DND-41 (cell line): Measurements from ENCODE around the gene NDUFA8.

Experiments used
- ATAC-seq: fragments of 200-7000 bp; cut with Tn5 transposase; 3 replicates; pipeline ENCODE4 v1.9.1; 2021; ENCODE audit warnings: low read depth; ENCODE audit not compliant: insufficient read depth
- DNase-seq: peaks from one replicate; pipeline ENCODE4 v3.0.0-alpha.2; 2020
- H2AFZ ChIP-seq: 2 replicates; pipeline ENCODE4 v1.6.0; 2012; ENCODE audit warnings: low read depth, low read length
- H3K27ac ChIP-seq: 2 replicates; pipeline ENCODE4 v1.5.1; 2012; ENCODE audit warnings: low read length, inconsistent platforms
- H3K27me3 ChIP-seq: fragments of 200-600 bp; sonication (generic); 2 replicates; pipeline ENCODE4 v1.6.0; 2012; ENCODE audit warnings: low read length, mild to moderate bottlenecking, inconsistent platforms; ENCODE audit not compliant: insufficient read depth, poor library complexity
- H3K36me3 ChIP-seq: 2 replicates; pipeline ENCODE4 v1.5.1; 2012; ENCODE audit warnings: low read length, inconsistent platforms; ENCODE audit not compliant: insufficient read depth
- H3K4me1 ChIP-seq: 2 replicates; pipeline ENCODE4 v1.5.1; 2012; ENCODE audit warnings: mild to moderate bottlenecking, low read length; ENCODE audit not compliant: insufficient read depth
- H3K4me2 ChIP-seq: 2 replicates; pipeline ENCODE4 v1.6.0; 2012; ENCODE audit warnings: mild to moderate bottlenecking, moderate library complexity, low read length, inconsistent platforms; ENCODE audit not compliant: insufficient read depth
- H3K4me3 ChIP-seq, 2 experiments: fragments of 200-600 bp in 1 of 2; shearing (Covaris generic) in 1 of 2; 2 replicates each; pipeline ENCODE4 v1.5.1; 2012 to 2016; ENCODE audit warnings: inconsistent platforms in 2 of 2, low read length in 2 of 2, mild to moderate bottlenecking in 2 of 2, low read depth in 1 of 2, moderate library complexity in 1 of 2
- H3K79me2 ChIP-seq: 2 replicates; pipeline ENCODE4 v1.6.0; 2012; ENCODE audit warnings: low read length, inconsistent platforms; ENCODE audit not compliant: insufficient read depth
- H3K9ac ChIP-seq: 2 replicates; pipeline ENCODE4 v1.6.0; 2012; ENCODE audit warnings: low read depth, mild to moderate bottlenecking, inconsistent platforms, low read length, moderate library complexity
- H3K9me3 ChIP-seq: 2 replicates; pipeline ENCODE4 v1.5.1; 2012; ENCODE audit warnings: low read length, moderate library complexity, mild to moderate bottlenecking, inconsistent platforms; ENCODE audit not compliant: insufficient read depth, severe bottlenecking
- H4K20me1 ChIP-seq: 2 replicates; pipeline ENCODE4 v1.6.0; 2012; ENCODE audit warnings: low read length; ENCODE audit not compliant: insufficient read depth
- CTCF ChIP-seq: IDR thresholded peaks from 2 replicates; pipeline ENCODE4 v1.5.1; 2012; ENCODE audit warnings: borderline replicate concordance, low read length, moderate library complexity, mild to moderate bottlenecking; ENCODE audit not compliant: poor library complexity, severe bottlenecking; ENCODE audit errors: extremely low read depth
- EZH2 ChIP-seq: IDR thresholded peaks from 3 replicates; pipeline ENCODE4 v1.6.1; 2012; ENCODE audit warnings: borderline replicate concordance, low read depth, mild to moderate bottlenecking, moderate library complexity, low read length, inconsistent platforms; ENCODE audit not compliant: severe bottlenecking

The NDUFA8 gene

GRCh38 chr9:122172131-122172530 is 12.6 kb upstream of the NDUFA8 start:
- H3K4me1 ChIP-seq: no peaks in the 10 kb centered on the region
- H3K4me2 ChIP-seq: no peak overlapping the region
- no peak for ATAC-seq
- H3K27ac ChIP-seq: no peak overlapping the region
- no peaks in the 10 kb centered on the region for H4K20me1 ChIP-seq
- no peak overlapping the region for H2AFZ ChIP-seq
- no peaks in the 10 kb centered on the region for H3K36me3 ChIP-seq
- no peak for DNase-seq
- H3K79me2 ChIP-seq: no peaks in the 10 kb centered on the region
- no peak overlapping the region for H3K4me3 ChIP-seq
- H3K27me3 ChIP-seq: peaks cover 24% of the 10 kb centered on the region
- no peaks in the 10 kb centered on the region for H3K9me3 ChIP-seq
- TF ChIP-seq CTCF: no peak
- TF ChIP-seq EZH2: no peak
- H3K9ac ChIP-seq: no peak overlapping the region

GRCh38 chr9:122168356-122168755 is 8.8 kb upstream of the NDUFA8 start:
- no peaks in the 10 kb centered on the region for H3K36me3 ChIP-seq
- H4K20me1 ChIP-seq: no peaks in the 10 kb centered on the region
- DNase-seq (no peak), ATAC-seq (no peak)
- no peaks in the 10 kb centered on the region for H3K9me3 ChIP-seq
- no peak overlapping the region for H2AFZ ChIP-seq
- no peaks in the 10 kb centered on the region for H3K79me2 ChIP-seq
- no peaks in the 10 kb centered on the region for H3K4me1 ChIP-seq
- peaks cover 19% of the 10 kb centered on the region for H3K27me3 ChIP-seq
- H3K27ac ChIP-seq: no peak overlapping the region
- TF ChIP-seq EZH2: no peak
- no peak for TF ChIP-seq CTCF
- no peak overlapping the region for H3K4me3 ChIP-seq
- no peak overlapping the region for H3K4me2 ChIP-seq
- H3K9ac ChIP-seq: no peak overlapping the region

- Histone ChIP-seq H2AFZ (no peak overlapping the region), H3K4me2 (no peak overlapping the region), H3K36me3 (no peaks in the 10 kb centered on the region), H3K4me1 (peaks cover 8% of the 10 kb centered on the region), H3K27me3 (peaks cover 4% of the 10 kb centered on the region), H3K27ac (no peak overlapping the region), H3K9ac (no peak overlapping the region), H4K20me1 (no peaks in the 10 kb centered on the region), H3K9me3 (peaks cover 5% of the 10 kb centered on the region), H3K4me3 (no peak overlapping the region), H3K79me2 (peaks cover 3% of the 10 kb centered on the region)
- DNase-seq (no peak), ATAC-seq (no peak)
- no peak for TF ChIP-seq CTCF
- no peak for TF ChIP-seq EZH2
Observed at GRCh38 chr9:122164286-122164685, 4.7 kb upstream of the NDUFA8 start.

- DNase-seq: no peak
- no peak overlapping the region for H3K4me2 ChIP-seq
- TF ChIP-seq CTCF: no peak
- no peak for TF ChIP-seq EZH2
- H3K4me1 ChIP-seq: peaks cover 21% of the 10 kb centered on the region
- no peaks in the 10 kb centered on the region for H3K27me3 ChIP-seq
- no peak for ATAC-seq
- H3K27ac ChIP-seq: no peak overlapping the region
- peaks cover 5% of the 10 kb centered on the region for H3K9me3 ChIP-seq
- H4K20me1 ChIP-seq: no peaks in the 10 kb centered on the region
- no peak overlapping the region for H2AFZ ChIP-seq
- peaks cover 17% of the 10 kb centered on the region for H3K79me2 ChIP-seq
- no peak overlapping the region for H3K9ac ChIP-seq
- H3K4me3 ChIP-seq: no peak overlapping the region
- H3K36me3 ChIP-seq: no peaks in the 10 kb centered on the region
Observed at GRCh38 chr9:122162415-122162814, 2.8 kb upstream of the NDUFA8 start.
